GM12865 (cell line): ENCODE results near the gene GCSH.

ENCODE experiments used
- DNase-seq: peaks from one replicate; pipeline ENCODE4 v3.0.0; 2010; ENCODE audit warnings: low read depth
- H3K4me3 ChIP-seq: 2 replicates; pipeline ENCODE4 v1.5.1; 2011; ENCODE audit warnings: mild to moderate bottlenecking, low read depth, low read length, control low read depth
- TF ChIP-seq, protein P1 (sequence below): IDR thresholded peaks from 2 replicates; pipeline ENCODE4 v1.5.1; 2011; ENCODE audit warnings: low read length, control low read depth, low read depth, inconsistent platforms; ENCODE audit not compliant: insufficient read depth; ENCODE audit errors: missing control alignments

GCSH gene

DNA sequence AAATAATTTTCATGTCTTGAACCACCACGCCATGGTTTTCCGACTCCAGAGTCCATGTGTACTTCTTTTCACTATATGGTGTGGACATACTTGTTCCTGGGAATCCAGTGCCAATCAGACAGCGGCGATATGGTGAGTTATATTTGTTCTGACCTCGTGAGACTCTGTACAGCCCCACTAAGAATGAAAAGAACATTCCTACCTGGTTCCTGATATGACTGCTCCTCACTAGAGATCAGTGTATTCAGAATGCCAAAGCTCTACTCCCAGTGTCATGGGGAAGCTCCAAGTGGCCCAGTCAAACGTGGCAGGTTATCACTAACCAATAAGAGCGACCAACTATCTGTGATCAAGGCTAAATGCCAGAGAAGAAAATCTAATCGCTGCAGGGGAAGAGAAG, 25.2 kb downstream of the GCSH start:
- TF ChIP-seq, protein P1, sequence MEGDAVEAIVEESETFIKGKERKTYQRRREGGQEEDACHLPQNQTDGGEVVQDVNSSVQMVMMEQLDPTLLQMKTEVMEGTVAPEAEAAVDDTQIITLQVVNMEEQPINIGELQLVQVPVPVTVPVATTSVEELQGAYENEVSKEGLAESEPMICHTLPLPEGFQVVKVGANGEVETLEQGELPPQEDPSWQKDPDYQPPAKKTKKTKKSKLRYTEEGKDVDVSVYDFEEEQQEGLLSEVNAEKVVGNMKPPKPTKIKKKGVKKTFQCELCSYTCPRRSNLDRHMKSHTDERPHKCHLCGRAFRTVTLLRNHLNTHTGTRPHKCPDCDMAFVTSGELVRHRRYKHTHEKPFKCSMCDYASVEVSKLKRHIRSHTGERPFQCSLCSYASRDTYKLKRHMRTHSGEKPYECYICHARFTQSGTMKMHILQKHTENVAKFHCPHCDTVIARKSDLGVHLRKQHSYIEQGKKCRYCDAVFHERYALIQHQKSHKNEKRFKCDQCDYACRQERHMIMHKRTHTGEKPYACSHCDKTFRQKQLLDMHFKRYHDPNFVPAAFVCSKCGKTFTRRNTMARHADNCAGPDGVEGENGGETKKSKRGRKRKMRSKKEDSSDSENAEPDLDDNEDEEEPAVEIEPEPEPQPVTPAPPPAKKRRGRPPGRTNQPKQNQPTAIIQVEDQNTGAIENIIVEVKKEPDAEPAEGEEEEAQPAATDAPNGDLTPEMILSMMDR: no peak
- no peak overlapping the region for H3K4me3 ChIP-seq
- no peak for DNase-seq

DNA sequence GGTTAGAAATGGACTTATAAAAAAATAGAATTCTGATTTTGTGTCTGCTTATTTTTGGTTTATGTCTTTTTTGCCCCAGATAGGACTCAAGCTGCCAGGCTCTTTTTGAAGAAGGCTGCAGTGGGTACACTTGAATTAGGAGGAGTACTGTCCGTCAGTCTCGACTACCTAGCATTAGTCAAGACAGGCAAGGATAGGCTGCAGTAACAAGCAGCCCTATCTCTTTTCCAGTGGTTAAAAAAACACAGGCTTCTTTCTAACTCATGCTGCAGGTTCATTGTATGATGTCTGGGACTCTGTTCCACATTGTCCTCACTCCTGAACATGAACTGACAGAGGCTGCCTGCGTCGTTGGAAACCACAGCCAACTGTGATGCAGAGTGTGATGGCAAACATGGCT, 27.1 kb downstream of the GCSH start:
- DNase-seq: no peak
- TF ChIP-seq, protein P1: no peak
- H3K4me3 ChIP-seq: no peak overlapping the region

DNA sequence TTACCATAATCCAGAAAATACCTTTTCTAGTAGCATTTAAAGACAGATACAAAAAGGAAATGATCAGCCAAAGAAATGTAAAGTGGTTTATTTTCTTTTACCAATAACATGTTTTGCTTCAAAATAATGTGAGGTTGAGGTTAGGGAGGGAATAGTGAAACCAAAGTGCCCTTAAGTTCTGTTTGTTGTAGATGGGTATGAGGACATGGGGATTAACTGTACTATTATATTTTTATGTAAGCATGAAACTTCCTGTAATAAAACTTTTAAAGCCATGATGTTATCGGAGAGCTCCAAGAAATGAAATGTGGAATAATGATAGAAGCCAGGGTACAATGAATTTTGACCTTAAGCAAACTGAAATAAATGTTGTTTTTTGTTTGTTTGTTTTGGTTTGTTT, 29.0 kb downstream of the GCSH start:
- DNase-seq: no peak
- TF ChIP-seq, protein P1: no peak
- no peak overlapping the region for H3K4me3 ChIP-seq

DNA sequence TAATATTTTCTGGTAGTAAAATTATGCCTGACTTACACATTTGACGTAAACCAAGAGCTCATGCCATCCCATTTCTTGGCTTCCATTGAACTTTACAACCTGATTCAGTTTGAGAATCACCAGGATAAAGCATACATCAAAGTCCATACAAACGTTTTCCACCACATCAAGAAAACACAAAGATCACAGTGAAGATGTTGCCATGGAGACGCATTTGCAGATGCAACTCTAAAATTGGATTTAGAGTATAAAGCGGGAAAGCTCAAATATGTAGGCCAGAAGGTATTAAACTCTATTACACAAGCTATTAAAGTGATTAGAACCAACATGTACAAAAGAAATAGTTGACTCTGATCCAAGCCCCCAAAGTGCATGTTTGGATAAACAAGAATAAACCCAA, 29.5 kb downstream of the GCSH start:
- no peak for DNase-seq

DNA sequence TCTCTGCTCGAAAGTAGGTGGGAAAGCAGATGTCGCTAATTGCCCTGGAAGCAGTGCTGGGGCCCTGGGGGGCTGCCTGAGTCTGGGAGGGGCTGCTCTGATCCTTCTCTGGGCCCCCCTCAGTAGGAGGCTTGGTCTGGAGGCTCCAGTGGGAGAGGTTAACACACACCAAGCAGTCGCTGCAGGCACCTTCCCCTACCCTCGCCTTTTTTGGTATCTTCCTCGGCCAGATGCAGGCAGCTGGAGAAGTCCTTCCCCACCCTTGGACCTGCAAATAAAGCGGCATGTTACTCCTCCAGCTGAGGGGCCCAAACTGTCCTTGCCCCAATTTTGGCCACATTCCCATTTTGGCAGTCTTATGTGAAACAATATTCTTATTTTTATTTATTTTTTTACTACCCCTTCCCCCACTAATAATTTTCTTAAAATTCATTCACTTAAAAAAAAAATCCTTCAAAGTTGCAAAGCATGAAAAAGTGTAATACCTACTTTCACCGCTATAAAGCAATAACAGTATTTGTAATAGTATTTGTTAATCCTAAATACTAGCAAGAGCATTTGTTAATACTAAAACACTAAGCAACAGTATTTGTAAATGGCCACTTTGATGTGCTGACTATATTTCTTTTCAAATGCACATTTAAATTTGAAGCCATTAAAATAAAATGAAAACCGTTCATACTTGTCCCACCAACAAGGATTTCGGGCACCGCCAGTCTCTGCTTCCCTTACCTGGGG, 34.2 kb downstream of the GCSH start:
- no peak for DNase-seq
- TF ChIP-seq, protein P1: no peak
- H3K4me3 ChIP-seq: no peak overlapping the region

More for the DNA sequence above, 29.5 kb downstream of the GCSH start:
- no peak overlapping the region for H3K4me3 ChIP-seq
- TF ChIP-seq, protein P1: no peak

DNA sequence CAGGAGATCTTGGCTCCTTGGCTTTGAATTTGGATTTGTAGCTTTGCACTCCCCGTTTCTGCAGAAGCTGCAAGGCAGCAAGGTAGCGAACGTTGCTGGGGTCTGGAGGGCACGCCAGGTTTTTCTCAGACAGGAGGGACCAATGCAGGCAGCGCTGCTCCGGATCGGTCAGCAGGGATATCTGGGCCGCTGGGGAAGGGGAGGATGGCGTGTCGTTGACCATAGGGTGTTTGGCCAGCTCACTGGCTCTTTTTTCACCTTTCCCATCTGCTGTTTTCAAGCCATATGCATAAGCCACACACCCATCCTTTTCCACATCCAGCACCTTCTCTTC, 34.9 kb downstream of the GCSH start:
- no peak overlapping the region for H3K4me3 ChIP-seq
- TF ChIP-seq, protein P1: no peak

More for the DNA sequence above, 34.9 kb downstream of the GCSH start:
- DNase-seq: no peak
